Duodenal mucosa (tissue), 2 donors: ENCODE data around the gene ZG16B.

Source experiments
- H3K27ac ChIP-seq: one replicate; pipeline ENCODE4 v1.7.0; 2013; ENCODE audit warnings: low read depth, low read length
- H3K27me3 ChIP-seq, 2 donors: one replicate each; pipeline ENCODE4 v1.7.0; 2013; ENCODE audit warnings: low read length in 2 of 2, control low read depth in 1 of 2; ENCODE audit not compliant: insufficient read depth in 2 of 2, control insufficient read depth in 1 of 2
- H3K36me3 ChIP-seq, 2 donors: one replicate each; pipeline ENCODE4 v1.7.0; 2013; ENCODE audit warnings: low read length in 2 of 2, control low read depth in 1 of 2; ENCODE audit not compliant: insufficient read depth in 2 of 2, control insufficient read depth in 1 of 2
- H3K4me1 ChIP-seq, 2 donors: one replicate each; pipeline ENCODE4 v1.7.0; 2013; ENCODE audit warnings: low read length in 2 of 2, control low read depth in 1 of 2; ENCODE audit not compliant: insufficient read depth in 2 of 2, control insufficient read depth in 1 of 2
- H3K4me3 ChIP-seq, 2 donors: one replicate each; pipeline ENCODE4 v1.7.0; 2013; ENCODE audit warnings: low read length in 2 of 2, low read depth in 1 of 2
- H3K9ac ChIP-seq, 2 donors: one replicate each; pipeline ENCODE4 v1.7.0; 2013; ENCODE audit warnings: low read length in 2 of 2, low read depth in 1 of 2
- H3K9me3 ChIP-seq, 2 donors: one replicate each; pipeline ENCODE4 v1.7.0; 2013; ENCODE audit warnings: low read length in 2 of 2, control low read depth in 1 of 2; ENCODE audit not compliant: control insufficient read depth in 1 of 2

The ZG16B gene

GRCh38 chr16:2834968-2835367, 4.9 kb downstream of the ZG16B start:
- Histone ChIP-seq H3K4me1 (peaks cover 15 to 17% of the 10 kb centered on the region in 2 donors), H3K36me3 (no peaks in the 10 kb centered on the region), H3K9me3 (no peaks in the 10 kb centered on the region), H3K27me3 (peaks cover 0 to 3% of the 10 kb centered on the region in 2 donors), H3K27ac (no peak overlapping the region), H3K9ac (no peak overlapping the region), H3K4me3 (no peak overlapping the region)

GRCh38 chr16:2835638-2836493, 5.8 kb downstream of the ZG16B start:
- Histone ChIP-seq H3K36me3 (no peaks in the 10 kb centered on the region), H3K9me3 (no peaks in the 10 kb centered on the region), H3K9ac (peak overlapping the region in 1 of 2 donors; percentile 39), H3K4me1 (peaks cover 10 to 11% of the 10 kb centered on the region in 2 donors), H3K4me3 (no peak overlapping the region), H3K27ac (no peak overlapping the region), H3K27me3 (peaks cover 0 to 3% of the 10 kb centered on the region in 2 donors)

- no peak overlapping the region for H3K9ac ChIP-seq
- H3K9me3 ChIP-seq, result no peaks in the 10 kb centered on the region
- no peak overlapping the region for H3K27ac ChIP-seq
- H3K27me3 ChIP-seq, result peaks cover 0 to 5% of the 10 kb centered on the region in 2 donors
- H3K4me1 ChIP-seq, result peaks cover 14% of the 10 kb centered on the region in 2 donors
- no peaks in the 10 kb centered on the region for H3K36me3 ChIP-seq
- H3K4me3 ChIP-seq, result no peak overlapping the region
These were observed 6.8 kb downstream of the ZG16B start for GRCh38 chr16:2836646-2837508.

GRCh38 chr16:2838928-2839327, 8.8 kb downstream of the ZG16B start:
- Histone ChIP-seq H3K9me3 (no peaks in the 10 kb centered on the region), H3K4me1 (peaks cover 17 to 22% of the 10 kb centered on the region in 2 donors), H3K27me3 (peaks cover 0 to 5% of the 10 kb centered on the region in 2 donors), H3K27ac (no peak overlapping the region), H3K9ac (no peak overlapping the region), H3K4me3 (no peak overlapping the region), H3K36me3 (no peaks in the 10 kb centered on the region)

- H3K9ac ChIP-seq, result no peak overlapping the region
- H3K36me3 ChIP-seq, result no peaks in the 10 kb centered on the region
- H3K4me3 ChIP-seq, result no peak overlapping the region
- H3K4me1 ChIP-seq, result peaks cover 17 to 22% of the 10 kb centered on the region in 2 donors
- no peak overlapping the region for H3K27ac ChIP-seq
- H3K9me3 ChIP-seq, result no peaks in the 10 kb centered on the region
- H3K27me3 ChIP-seq, result peaks cover 0 to 5% of the 10 kb centered on the region in 2 donors
These were observed 9.7 kb downstream of the ZG16B start for GRCh38 chr16:2839650-2840450.

GRCh38 chr16:2840914-2841313, 10.8 kb downstream of the ZG16B start:
- no peak overlapping the region for H3K4me3 ChIP-seq
- H3K4me1 ChIP-seq, result peaks cover 10 to 16% of the 10 kb centered on the region in 2 donors
- no peaks in the 10 kb centered on the region for H3K9me3 ChIP-seq
- H3K9ac ChIP-seq, result no peak overlapping the region
- H3K36me3 ChIP-seq, result no peaks in the 10 kb centered on the region
- H3K27me3 ChIP-seq, result peaks cover 0 to 5% of the 10 kb centered on the region in 2 donors
- no peak overlapping the region for H3K27ac ChIP-seq

GRCh38 chr16:2841606-2842339, 11.7 kb downstream of the ZG16B start:
- Histone ChIP-seq H3K27me3 (peaks cover 0 to 5% of the 10 kb centered on the region in 2 donors), H3K4me1 (peaks cover 6 to 12% of the 10 kb centered on the region in 2 donors), H3K36me3 (no peaks in the 10 kb centered on the region), H3K4me3 (peak overlapping the region; percentile 6 to 48), H3K9ac (no peak overlapping the region), H3K27ac (no peak overlapping the region), H3K9me3 (no peaks in the 10 kb centered on the region)

- Histone ChIP-seq H3K27ac (no peak overlapping the region), H3K4me1 (peaks cover 6 to 12% of the 10 kb centered on the region in 2 donors), H3K9me3 (no peaks in the 10 kb centered on the region), H3K4me3 (peak overlapping the region; percentile 15 to 48), H3K27me3 (peaks cover 0 to 3% of the 10 kb centered on the region in 2 donors), H3K9ac (no peak overlapping the region), H3K36me3 (no peaks in the 10 kb centered on the region)
These were observed 12.4 kb downstream of the ZG16B start for GRCh38 chr16:2842340-2843000.

- no peak overlapping the region for H3K9ac ChIP-seq
- H3K4me1 ChIP-seq, result peaks cover 6 to 12% of the 10 kb centered on the region in 2 donors
- H3K9me3 ChIP-seq, result no peaks in the 10 kb centered on the region
- no peak overlapping the region for H3K27ac ChIP-seq
- H3K27me3 ChIP-seq, result peaks cover 0 to 3% of the 10 kb centered on the region in 2 donors
- no peaks in the 10 kb centered on the region for H3K36me3 ChIP-seq
- no peak overlapping the region for H3K4me3 ChIP-seq
These were observed 13.4 kb downstream of the ZG16B start for GRCh38 chr16:2843526-2843925.
